ENCODE measurements around the gene NCAM1.
"Not testable (repeated sequence)": the region's sequence is repeated elsewhere in the genome, so short reads cannot be mapped to it uniquely, and the experiment has no call there.

The NCAM1 gene

DNA sequence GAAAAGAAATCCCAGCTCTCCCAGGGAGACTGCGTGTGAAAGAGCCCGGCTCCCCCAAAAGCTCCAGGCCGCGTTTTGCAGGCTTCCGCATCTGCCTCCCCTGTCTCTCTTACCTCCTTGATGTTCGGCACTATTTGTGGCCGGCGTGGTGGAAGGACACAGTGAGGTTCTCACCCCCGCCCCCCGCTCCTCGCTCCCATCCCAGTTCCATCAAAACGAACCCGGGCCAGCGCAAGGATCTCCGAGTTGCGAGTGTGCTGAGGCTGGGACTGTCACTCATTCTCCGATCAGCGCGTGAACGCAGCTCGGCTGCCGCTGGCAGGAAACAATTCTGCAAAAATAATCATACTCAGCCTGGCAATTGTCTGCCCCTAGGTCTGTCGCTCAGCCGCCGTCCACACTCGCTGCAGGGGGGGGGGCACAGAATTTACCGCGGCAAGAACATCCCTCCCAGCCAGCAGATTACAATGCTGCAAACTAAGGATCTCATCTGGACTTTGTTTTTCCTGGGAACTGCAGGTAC is at the start of gene NCAM1:
Gene NCAM1, plus strand, starts transcription at position 275 of the 523 bp plus-strand sequence.
- H3K27ac ChIP-seq: no peak within 1 kb of the TSS
- TF ChIP-seq, protein P1, sequence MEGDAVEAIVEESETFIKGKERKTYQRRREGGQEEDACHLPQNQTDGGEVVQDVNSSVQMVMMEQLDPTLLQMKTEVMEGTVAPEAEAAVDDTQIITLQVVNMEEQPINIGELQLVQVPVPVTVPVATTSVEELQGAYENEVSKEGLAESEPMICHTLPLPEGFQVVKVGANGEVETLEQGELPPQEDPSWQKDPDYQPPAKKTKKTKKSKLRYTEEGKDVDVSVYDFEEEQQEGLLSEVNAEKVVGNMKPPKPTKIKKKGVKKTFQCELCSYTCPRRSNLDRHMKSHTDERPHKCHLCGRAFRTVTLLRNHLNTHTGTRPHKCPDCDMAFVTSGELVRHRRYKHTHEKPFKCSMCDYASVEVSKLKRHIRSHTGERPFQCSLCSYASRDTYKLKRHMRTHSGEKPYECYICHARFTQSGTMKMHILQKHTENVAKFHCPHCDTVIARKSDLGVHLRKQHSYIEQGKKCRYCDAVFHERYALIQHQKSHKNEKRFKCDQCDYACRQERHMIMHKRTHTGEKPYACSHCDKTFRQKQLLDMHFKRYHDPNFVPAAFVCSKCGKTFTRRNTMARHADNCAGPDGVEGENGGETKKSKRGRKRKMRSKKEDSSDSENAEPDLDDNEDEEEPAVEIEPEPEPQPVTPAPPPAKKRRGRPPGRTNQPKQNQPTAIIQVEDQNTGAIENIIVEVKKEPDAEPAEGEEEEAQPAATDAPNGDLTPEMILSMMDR (conservative IDR thresholded peaks at IDR 0.05): no peak

DNA sequence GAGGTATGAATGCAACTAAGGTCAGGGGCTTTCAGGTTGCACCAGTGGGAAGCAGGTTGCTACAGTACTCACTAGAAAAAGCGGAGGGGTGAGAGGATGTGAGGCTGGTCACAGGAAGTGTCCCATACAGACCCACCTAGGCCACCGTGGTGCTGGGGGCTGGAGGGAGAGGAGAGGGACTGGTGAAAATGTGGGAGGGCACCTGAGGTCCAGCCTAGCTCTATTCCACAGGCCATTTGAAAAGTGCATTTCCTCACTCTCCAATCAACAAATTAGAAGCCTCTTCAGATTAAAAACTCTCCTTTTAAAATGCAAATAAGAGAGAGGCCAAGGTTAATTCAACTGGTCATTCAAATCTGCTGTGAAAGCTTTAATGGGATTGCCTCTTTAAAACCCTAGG is 38.6 kb upstream of the NCAM1 start:
- TF ChIP-seq, protein P1 (conservative IDR thresholded peaks at IDR 0.05): no peak
- H3K27ac ChIP-seq: no peak overlapping the region

DNA sequence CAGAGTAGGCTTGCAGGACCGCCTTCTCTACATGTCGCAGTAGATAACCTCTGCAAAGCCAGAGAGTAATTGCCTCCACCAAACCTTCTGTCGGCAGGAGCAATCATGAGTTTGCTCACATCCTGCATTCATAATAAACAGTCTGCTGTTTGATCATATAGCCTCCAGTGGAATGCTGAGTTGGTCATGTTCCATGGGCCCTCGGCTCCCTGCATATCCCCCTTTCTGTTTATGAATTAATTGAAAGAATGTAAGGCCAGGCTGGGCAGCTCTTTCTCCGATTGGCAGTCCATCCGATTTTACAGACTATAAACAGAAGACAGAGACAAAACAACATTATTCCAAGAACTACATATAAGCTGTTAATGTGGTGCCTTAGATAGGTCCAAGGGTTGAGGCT is 36.4 kb upstream of the NCAM1 start:
- not testable (repeated sequence) for H3K27ac ChIP-seq

DNA sequence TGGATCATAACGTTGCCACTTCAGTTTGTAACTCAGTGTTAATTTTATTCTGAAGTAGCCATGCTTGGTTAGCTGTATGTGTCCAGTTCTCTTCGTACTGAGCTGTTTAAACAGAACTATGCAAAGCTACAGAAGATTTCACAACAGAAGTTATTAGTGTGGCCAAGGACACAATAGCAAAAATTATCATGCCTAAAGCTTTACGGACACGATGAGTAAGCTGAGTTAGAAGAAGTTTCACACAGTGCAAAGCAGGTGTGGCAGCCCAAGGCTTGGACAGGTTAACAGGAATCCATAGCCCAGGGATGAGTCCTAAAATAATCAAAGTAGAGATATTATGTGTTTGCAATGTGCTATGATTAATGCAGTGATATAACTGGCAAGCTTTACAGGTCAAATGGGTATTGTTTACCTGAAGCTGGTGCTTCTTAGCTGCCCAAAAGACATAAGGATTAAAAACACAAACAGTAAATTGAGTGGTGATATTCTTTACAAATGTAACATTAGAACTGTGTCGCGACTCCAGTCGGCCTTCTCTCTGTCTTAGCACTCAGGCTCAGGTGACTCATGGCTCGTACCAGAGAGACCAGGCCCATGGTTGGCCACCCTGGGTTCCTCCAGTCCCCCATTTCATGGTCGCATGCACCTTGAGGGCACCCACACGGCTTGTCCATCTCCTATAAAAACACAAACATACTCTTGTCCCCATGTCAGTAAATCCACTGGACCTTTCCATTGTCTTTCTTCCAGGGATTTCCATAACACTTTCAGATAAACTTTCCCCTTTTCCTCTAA is 35.5 kb upstream of the NCAM1 start:
- TF ChIP-seq, protein P1 (conservative IDR thresholded peaks at IDR 0.05): no peak
- H3K27ac ChIP-seq: peak overlapping the region; percentile 12; the same call in 1 of the 2 replicates

DNA sequence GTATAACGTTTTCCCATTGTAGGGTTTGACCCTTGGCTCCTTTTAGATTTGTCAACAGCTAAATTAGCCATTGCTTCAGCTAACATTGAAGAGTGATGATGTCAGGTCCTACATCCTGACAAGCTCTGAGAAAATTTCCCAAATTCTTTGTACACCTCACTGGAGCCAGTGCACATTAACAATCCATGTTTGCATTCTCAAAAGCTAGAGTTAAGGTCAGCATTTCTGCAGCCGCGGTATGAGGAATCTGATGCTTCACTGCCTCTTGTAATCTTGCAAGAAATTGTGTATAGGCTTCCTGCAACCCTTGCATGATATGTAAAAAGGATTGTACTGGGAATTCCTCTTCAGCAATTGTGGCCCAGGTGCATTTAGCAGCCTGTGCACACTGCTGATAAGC is 33.1 kb upstream of the NCAM1 start:
- TF ChIP-seq, protein P1 (conservative IDR thresholded peaks at IDR 0.05): no peak
- no peak overlapping the region for H3K27ac ChIP-seq

DNA sequence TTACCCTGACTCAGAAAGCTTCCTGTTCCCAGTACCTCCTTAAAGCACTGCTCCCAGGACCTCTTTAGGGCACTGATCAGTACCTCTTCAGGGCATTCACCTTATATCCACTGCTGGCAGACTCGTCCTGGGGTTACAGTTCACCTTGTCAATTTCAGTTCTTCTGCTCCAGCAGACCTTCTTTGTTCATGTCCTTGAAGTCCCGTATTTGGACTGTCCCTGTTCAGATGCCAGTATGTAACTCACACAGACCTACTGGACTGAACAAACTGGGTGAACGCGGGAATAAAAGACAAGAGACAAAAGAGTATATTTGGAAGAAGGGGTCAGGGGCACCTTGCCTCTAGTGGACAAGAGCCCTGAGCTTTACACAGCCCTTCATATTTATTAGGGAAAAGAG is 31.8 kb upstream of the NCAM1 start:
- TF ChIP-seq, protein P1 (conservative IDR thresholded peaks at IDR 0.05): no peak
- H3K27ac ChIP-seq: no peak overlapping the region

DNA sequence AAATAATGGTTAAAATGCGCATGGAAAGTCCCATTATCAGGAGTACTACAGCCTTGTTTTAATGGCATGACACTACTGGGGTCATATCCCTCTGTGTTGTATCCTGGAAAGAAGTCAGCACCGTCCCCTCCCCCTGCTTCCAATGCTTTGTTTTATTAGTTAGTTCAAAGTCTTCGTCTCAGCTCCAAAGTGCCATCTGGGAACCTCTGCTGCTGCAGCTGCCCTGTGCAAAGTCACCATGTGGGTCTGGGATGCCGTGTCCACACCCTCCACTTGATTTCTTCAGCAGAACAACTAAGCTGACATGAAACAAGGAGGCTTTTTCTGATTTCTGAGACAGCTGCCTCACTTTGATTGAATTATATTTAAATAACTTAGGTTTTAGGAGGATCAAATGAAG is 29.5 kb upstream of the NCAM1 start:
- no peak overlapping the region for H3K27ac ChIP-seq
- TF ChIP-seq, protein P1 (conservative IDR thresholded peaks at IDR 0.05): no peak

DNA sequence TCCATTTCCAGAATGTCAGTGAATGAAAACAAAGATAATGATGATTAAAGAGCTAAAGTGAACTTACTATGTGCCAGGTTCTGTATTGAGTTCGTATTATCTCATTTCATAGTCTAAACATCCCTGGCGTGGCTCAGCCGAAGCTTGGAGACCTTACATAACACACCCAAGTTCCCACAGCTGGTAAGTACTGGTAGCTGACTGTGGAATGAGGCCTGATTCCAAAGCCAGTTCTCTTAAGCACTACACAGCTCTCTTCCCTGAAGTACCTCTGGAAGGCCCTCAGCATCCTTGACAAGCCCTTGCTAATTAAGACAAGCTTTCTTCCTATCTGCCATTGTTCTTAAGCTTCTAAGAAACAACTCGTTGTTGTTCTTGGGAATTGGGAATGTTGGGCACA is 28.6 kb upstream of the NCAM1 start:
- TF ChIP-seq, protein P1 (conservative IDR thresholded peaks at IDR 0.05): no peak
- no peak overlapping the region for H3K27ac ChIP-seq

All from VCaP (cell line).